Trophoblast cell (in vitro differentiated cells and primary cell): ENCODE measurements around the gene CEP41.

ENCODE experiments used
- DNase-seq, 2 donors: peaks; one replicate each; pipeline ENCODE4 v3.0.0-alpha.2; 2016
- H2AFZ ChIP-seq: 2 replicates; pipeline ENCODE4 v1.6.1; 2013; ENCODE audit warnings: low read length, moderate library complexity, mild to moderate bottlenecking; ENCODE audit not compliant: insufficient read depth, poor library complexity
- H2AK5ac ChIP-seq: 2 replicates; pipeline ENCODE4 v1.6.1; 2013; ENCODE audit warnings: mild to moderate bottlenecking, low read length
- H2BK120ac ChIP-seq: 2 replicates; pipeline ENCODE4 v1.6.1; 2013; ENCODE audit warnings: low read length, mild to moderate bottlenecking, moderate library complexity; ENCODE audit not compliant: insufficient read depth, poor library complexity
- H2BK12ac ChIP-seq: 2 replicates; pipeline ENCODE4 v1.6.1; 2013; ENCODE audit warnings: mild to moderate bottlenecking, low read length, moderate library complexity
- H2BK5ac ChIP-seq: 2 replicates; pipeline ENCODE4 v1.6.1; 2013; ENCODE audit warnings: low read length, low read depth, moderate library complexity, mild to moderate bottlenecking; ENCODE audit not compliant: poor library complexity
- H3K14ac ChIP-seq: 2 replicates; pipeline ENCODE4 v1.6.1; 2013; ENCODE audit warnings: mild to moderate bottlenecking, low read length
- H3K18ac ChIP-seq: 2 replicates; pipeline ENCODE4 v1.6.1; 2013; ENCODE audit warnings: mild to moderate bottlenecking, low read length
- H3K23ac ChIP-seq: 2 replicates; pipeline ENCODE4 v1.6.1; 2013; ENCODE audit warnings: low read length
- H3K27ac ChIP-seq: 2 replicates; pipeline ENCODE4 v1.5.1; 2013; ENCODE audit warnings: low read depth, mild to moderate bottlenecking, inconsistent platforms, low read length, moderate library complexity
- H3K27me3 ChIP-seq: 2 replicates; pipeline ENCODE4 v1.6.1; 2013; ENCODE audit warnings: inconsistent platforms, mild to moderate bottlenecking, low read length, moderate library complexity; ENCODE audit not compliant: insufficient read depth
- H3K36me3 ChIP-seq, 2 experiments: 1 replicate in 1 of 2; 2 replicates in 1 of 2; pipeline ENCODE4 v1.6.1; 2013; ENCODE audit warnings: low read length in 2 of 2, mild to moderate bottlenecking in 2 of 2, moderate library complexity in 1 of 2; ENCODE audit not compliant: insufficient read depth in 2 of 2, control insufficient read depth in 1 of 2
- H3K4ac ChIP-seq: 2 replicates; pipeline ENCODE4 v1.6.1; 2013; ENCODE audit warnings: low read depth, mild to moderate bottlenecking, low read length, moderate library complexity
- H3K4me1 ChIP-seq, 2 experiments: 1 replicate in 1 of 2; 2 replicates in 1 of 2; pipeline ENCODE4 v1.6.1; 2013; ENCODE audit warnings: low read length in 2 of 2, mild to moderate bottlenecking in 2 of 2, moderate library complexity in 1 of 2; ENCODE audit not compliant: insufficient read depth in 2 of 2, control insufficient read depth in 1 of 2
- H3K4me2 ChIP-seq: 2 replicates; pipeline ENCODE4 v1.6.1; 2013; ENCODE audit warnings: inconsistent platforms, mild to moderate bottlenecking, low read length, moderate library complexity
- H3K4me3 ChIP-seq: 2 replicates; pipeline ENCODE4 v1.5.1; 2013; ENCODE audit warnings: mild to moderate bottlenecking, low read depth, low read length, inconsistent platforms
- H3K79me1 ChIP-seq: one replicate; pipeline ENCODE4 v1.6.1; 2013; ENCODE audit warnings: low read length
- H3K79me2 ChIP-seq: 2 replicates; pipeline ENCODE4 v1.6.1; 2013; ENCODE audit warnings: low read length, mild to moderate bottlenecking; ENCODE audit not compliant: control insufficient read depth, insufficient read depth, poor library complexity
- H3K9ac ChIP-seq: 2 replicates; pipeline ENCODE4 v1.6.1; 2013; ENCODE audit warnings: mild to moderate bottlenecking, low read length
- H3K9me3 ChIP-seq: 2 replicates; pipeline ENCODE4 v1.6.1; 2013; ENCODE audit warnings: low read depth, mild to moderate bottlenecking, control low read depth, inconsistent platforms, low read length; ENCODE audit not compliant: insufficient read depth
- H4K12ac ChIP-seq: 2 replicates; pipeline ENCODE4 v1.6.1; 2013; ENCODE audit warnings: low read depth, mild to moderate bottlenecking, low read length, moderate library complexity
- H4K8ac ChIP-seq: 2 replicates; pipeline ENCODE4 v1.6.1; 2013; ENCODE audit warnings: low read depth, mild to moderate bottlenecking, low read length, moderate library complexity
- H4K91ac ChIP-seq: one replicate; pipeline ENCODE4 v1.6.1; 2013; ENCODE audit warnings: low read depth, mild to moderate bottlenecking, low read length, moderate library complexity
- WGBS: extraction: QIAGEN DNeasy Blood & Tissue Kit; methylation state at CpG from one replicate; pipeline ENCODE4 v1.1.7; 2013; ENCODE audit warnings: missing lambda C conversion rate; ENCODE audit not compliant: insufficient read length, insufficient coverage; ENCODE audit errors: extremely low coverage; 5-methylcytosine and 5-hydroxymethylcytosine counted together

Gene CEP41

GRCh38 chr7:130400120-130400572, 40.7 kb downstream of the CEP41 start:
- Histone ChIP-seq H3K79me1 (peaks cover 23% of the 10 kb centered on the region), H3K4ac (no peak overlapping the region), H3K4me3 (no peak overlapping the region), H2AFZ (no peak overlapping the region), H2BK12ac (no peak overlapping the region), H3K4me1 (peaks cover 8 to 9% of the 10 kb centered on the region in 2 experiments), H4K12ac (no peak overlapping the region), H3K79me2 (no peaks in the 10 kb centered on the region), H3K4me2 (no peak overlapping the region), H2BK120ac (peak overlapping the region; percentile 72), H4K91ac (peak overlapping the region; percentile 89), H3K14ac (no peak overlapping the region), H4K8ac (no peak overlapping the region), H3K23ac (no peak overlapping the region), H3K9ac (no peak overlapping the region), H3K9me3 (no peaks in the 10 kb centered on the region), H3K36me3 (peaks cover 2 to 3% of the 10 kb centered on the region in 2 experiments), H2BK5ac (peak overlapping the region; percentile 64), H3K27me3 (no peaks in the 10 kb centered on the region), H3K18ac (no peak overlapping the region), H3K27ac (peak overlapping the region; percentile 77), H2AK5ac (no peak overlapping the region)
- DNase-seq = peak; percentile 79 to 96
- WGBS = no CpG with 5 or more reads among the region's 4 CpGs

- H3K27ac ChIP-seq = no peak overlapping the region
- H3K27me3 ChIP-seq = no peaks in the 10 kb centered on the region
- no peak for DNase-seq
- no CpG with 5 or more reads among the region's 8 CpGs for WGBS
- peaks cover 26% of the 10 kb centered on the region for H3K79me1 ChIP-seq
- no peak overlapping the region for H4K8ac ChIP-seq
- peak overlapping the region; percentile 73 for H2BK120ac ChIP-seq
- H3K4me1 ChIP-seq = peaks cover 13 to 14% of the 10 kb centered on the region in 2 experiments
- H2AK5ac ChIP-seq = peak overlapping the region; percentile 42
- no peak overlapping the region for H2AFZ ChIP-seq
- H3K4ac ChIP-seq = no peak overlapping the region
- H3K36me3 ChIP-seq = peaks cover 2 to 3% of the 10 kb centered on the region in 2 experiments
- no peak overlapping the region for H3K4me3 ChIP-seq
- H3K23ac ChIP-seq = no peak overlapping the region
- peak overlapping the region; percentile 35 for H2BK12ac ChIP-seq
- H3K9ac ChIP-seq = no peak overlapping the region
- H3K9me3 ChIP-seq = no peaks in the 10 kb centered on the region
- peak overlapping the region; percentile 9 for H3K14ac ChIP-seq
- peak overlapping the region; percentile 89 for H4K91ac ChIP-seq
- peaks cover 2% of the 10 kb centered on the region for H3K79me2 ChIP-seq
- H4K12ac ChIP-seq = no peak overlapping the region
- no peak overlapping the region for H3K18ac ChIP-seq
- no peak overlapping the region for H3K4me2 ChIP-seq
- H2BK5ac ChIP-seq = peak overlapping the region; percentile 46
These were observed 42.2 kb downstream of the CEP41 start for GRCh38 chr7:130398526-130399090.

GRCh38 chr7:130397758-130398073, 43.1 kb downstream of the CEP41 start:
- Histone ChIP-seq H3K79me2 (peaks cover 2% of the 10 kb centered on the region), H3K14ac (peak overlapping the region; percentile 48), H3K4me2 (no peak overlapping the region), H3K18ac (peak overlapping the region; percentile 56), H3K36me3 (peaks cover 2 to 3% of the 10 kb centered on the region in 2 experiments), H3K9ac (no peak overlapping the region), H2AK5ac (peak overlapping the region; percentile 76), H3K27me3 (no peaks in the 10 kb centered on the region), H3K4me3 (no peak overlapping the region), H3K27ac (no peak overlapping the region), H4K12ac (no peak overlapping the region), H2BK120ac (peak overlapping the region; percentile 71), H3K4me1 (peaks cover 13 to 14% of the 10 kb centered on the region in 2 experiments), H4K8ac (peak overlapping the region; percentile 21), H2AFZ (no peak overlapping the region), H3K23ac (no peak overlapping the region), H4K91ac (peak overlapping the region; percentile 89), H3K9me3 (no peaks in the 10 kb centered on the region), H3K4ac (no peak overlapping the region), H3K79me1 (peaks cover 23% of the 10 kb centered on the region), H2BK5ac (peak overlapping the region; percentile 57), H2BK12ac (peak overlapping the region; percentile 88)
- no CpG with 5 or more reads among the region's 3 CpGs for WGBS
- no peak for DNase-seq

GRCh38 chr7:130397051-130397757, 43.6 kb downstream of the CEP41 start:
- Histone ChIP-seq H3K18ac (no peak overlapping the region), H2AK5ac (no peak overlapping the region), H3K4ac (no peak overlapping the region), H3K4me2 (no peak overlapping the region), H3K79me2 (peaks cover 2% of the 10 kb centered on the region), H3K9ac (no peak overlapping the region), H3K27me3 (no peaks in the 10 kb centered on the region), H3K4me1 (peaks cover 13 to 14% of the 10 kb centered on the region in 2 experiments), H2BK5ac (no peak overlapping the region), H3K79me1 (peaks cover 19% of the 10 kb centered on the region), H3K27ac (no peak overlapping the region), H3K4me3 (no peak overlapping the region), H3K14ac (no peak overlapping the region), H2BK12ac (no peak overlapping the region), H4K12ac (no peak overlapping the region), H2AFZ (no peak overlapping the region), H3K36me3 (peaks cover 0 to 2% of the 10 kb centered on the region in 2 experiments), H3K23ac (no peak overlapping the region), H4K8ac (no peak overlapping the region), H2BK120ac (no peak overlapping the region), H3K9me3 (no peaks in the 10 kb centered on the region), H4K91ac (no peak overlapping the region)
- DNase-seq = no peak
- WGBS = no CpG with 5 or more reads among the region's 7 CpGs
